ENCODE data around the gene TFPI.

TFPI gene

DNA sequence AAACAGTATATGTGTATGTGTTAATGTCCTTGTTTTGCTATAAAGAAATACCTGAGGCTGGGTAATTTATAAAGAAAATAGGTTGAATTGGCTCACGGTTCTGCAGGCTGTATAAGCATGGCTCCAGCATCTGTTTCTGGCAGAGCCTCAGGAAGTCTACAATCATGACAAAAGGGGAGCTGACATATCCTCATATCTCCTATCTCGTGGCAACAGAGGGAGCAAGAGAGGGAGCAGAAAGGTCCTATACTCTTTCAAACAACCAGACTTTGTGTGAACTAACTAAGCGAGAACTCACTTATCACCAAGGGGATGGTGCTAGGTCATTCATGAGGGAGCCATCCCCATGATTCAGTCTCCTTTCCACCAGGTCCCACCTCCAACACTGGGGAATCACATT, 119.2 kb downstream of the TFPI start:
- in situ Hi-C loops (cut with HindIII; ENCODE audit: low sequenced_read_pairs) = no loop called here
- H3K4me3 ChIP-seq (ENCODE audit: low read depth, low read length) = no peak overlapping the region
- no peak for DNase-seq (ENCODE audit: low read depth, low spot score)
- TF ChIP-seq, protein P1, sequence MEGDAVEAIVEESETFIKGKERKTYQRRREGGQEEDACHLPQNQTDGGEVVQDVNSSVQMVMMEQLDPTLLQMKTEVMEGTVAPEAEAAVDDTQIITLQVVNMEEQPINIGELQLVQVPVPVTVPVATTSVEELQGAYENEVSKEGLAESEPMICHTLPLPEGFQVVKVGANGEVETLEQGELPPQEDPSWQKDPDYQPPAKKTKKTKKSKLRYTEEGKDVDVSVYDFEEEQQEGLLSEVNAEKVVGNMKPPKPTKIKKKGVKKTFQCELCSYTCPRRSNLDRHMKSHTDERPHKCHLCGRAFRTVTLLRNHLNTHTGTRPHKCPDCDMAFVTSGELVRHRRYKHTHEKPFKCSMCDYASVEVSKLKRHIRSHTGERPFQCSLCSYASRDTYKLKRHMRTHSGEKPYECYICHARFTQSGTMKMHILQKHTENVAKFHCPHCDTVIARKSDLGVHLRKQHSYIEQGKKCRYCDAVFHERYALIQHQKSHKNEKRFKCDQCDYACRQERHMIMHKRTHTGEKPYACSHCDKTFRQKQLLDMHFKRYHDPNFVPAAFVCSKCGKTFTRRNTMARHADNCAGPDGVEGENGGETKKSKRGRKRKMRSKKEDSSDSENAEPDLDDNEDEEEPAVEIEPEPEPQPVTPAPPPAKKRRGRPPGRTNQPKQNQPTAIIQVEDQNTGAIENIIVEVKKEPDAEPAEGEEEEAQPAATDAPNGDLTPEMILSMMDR (IDR thresholded peaks at IDR 0.05; ENCODE audit: low read depth, low read length) = no peak

DNA sequence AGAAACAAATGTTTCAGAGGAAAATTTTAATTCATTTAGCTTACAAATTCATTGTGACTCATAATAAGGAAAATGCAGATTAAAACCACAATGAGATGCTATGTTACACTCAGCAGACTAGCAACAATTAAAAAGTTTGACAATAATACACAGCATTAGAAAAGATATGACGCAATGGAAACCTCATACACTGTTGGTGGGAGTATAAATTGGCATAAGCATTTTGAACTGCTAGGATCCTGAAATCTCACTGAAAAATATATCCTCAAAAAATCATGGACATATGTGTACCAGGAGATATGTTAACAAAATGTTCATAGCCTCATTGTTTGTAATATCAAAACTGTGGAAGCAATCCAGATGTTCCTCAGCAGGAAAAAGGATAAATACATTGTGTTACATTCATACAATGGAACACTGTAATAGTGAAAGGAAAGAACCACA, 119.9 kb downstream of the TFPI start:
- in situ Hi-C loops (cut with HindIII; ENCODE audit: low sequenced_read_pairs) = no loop called here
- peak; percentile 71 for DNase-seq (ENCODE audit: low read depth, low spot score)
- TF ChIP-seq, protein P1 (IDR thresholded peaks at IDR 0.05; ENCODE audit: low read depth, low read length) = no peak
- H3K4me3 ChIP-seq (ENCODE audit: low read depth, low read length) = no peak overlapping the region

DNA sequence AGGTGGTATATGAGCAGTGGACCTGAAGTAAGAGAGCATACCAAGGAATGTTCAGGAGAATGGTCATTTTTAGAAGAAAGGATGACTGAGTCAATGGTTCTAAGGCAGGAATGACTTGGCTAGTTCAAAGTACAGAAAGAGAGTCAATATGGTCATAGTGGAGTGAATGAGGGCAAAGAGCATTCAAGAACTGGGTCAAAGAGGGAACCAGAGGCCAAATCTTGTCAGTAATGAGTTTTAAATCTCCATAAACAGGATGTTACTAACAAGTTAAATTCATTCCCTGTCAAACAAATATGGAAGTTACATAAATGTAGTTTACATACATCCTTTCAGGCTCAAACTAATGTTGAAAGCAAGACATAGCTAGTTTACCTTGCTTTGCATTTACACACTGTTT, 122.3 kb downstream of the TFPI start:
- in situ Hi-C loops (cut with HindIII; ENCODE audit: low sequenced_read_pairs) = no loop called here
- TF ChIP-seq, protein P1 (IDR thresholded peaks at IDR 0.05; ENCODE audit: low read depth, low read length) = no peak
- DNase-seq (ENCODE audit: low read depth, low spot score) = no peak
- no peak overlapping the region for H3K4me3 ChIP-seq (ENCODE audit: low read depth, low read length)

DNA sequence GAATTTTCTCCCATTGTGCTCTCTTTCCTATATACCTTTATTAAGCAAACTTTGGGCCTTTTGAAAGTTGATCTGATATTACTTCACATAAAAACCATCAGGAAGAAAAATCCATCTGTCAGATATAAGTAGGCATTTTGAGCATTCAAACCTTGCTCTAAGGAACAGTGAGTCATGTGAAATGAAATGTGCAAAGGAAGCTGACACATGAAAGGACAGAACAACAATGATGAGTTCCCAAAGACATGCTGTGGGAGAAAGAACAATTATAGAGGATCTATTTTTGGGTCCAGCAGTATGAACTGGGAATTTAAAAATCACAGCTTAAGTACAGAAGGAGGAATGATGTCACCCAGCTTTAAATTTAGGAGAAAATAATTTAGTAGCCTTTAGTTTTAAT, 124.2 kb downstream of the TFPI start:
- peak; percentile 84 for DNase-seq (ENCODE audit: low read depth, low spot score)
- TF ChIP-seq, protein P1 (IDR thresholded peaks at IDR 0.05; ENCODE audit: low read depth, low read length) = no peak
- H3K4me3 ChIP-seq (ENCODE audit: low read depth, low read length) = no peak overlapping the region
- in situ Hi-C loops (cut with HindIII; ENCODE audit: low sequenced_read_pairs) = no loop called here

DNA sequence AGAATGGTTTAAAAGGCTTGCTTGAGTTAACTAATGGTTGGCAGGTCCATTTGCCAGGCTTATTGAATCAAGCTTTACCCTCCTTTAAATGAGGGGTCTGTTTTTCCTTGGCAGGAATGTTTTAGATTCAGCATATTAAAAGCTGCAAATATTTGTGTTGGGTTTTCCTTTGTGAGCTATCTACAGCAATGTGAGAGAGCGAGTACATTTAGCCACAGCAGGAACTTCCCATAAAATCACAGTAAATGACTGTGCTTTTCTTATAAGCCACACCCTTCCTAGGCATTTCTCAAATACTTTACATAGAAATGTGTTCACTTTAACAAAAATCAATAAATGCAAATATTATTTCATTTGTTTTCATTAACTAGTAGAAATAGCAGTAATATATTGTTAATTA, 130.1 kb downstream of the TFPI start:
- DNase-seq (ENCODE audit: low read depth, low spot score) = no peak
- in situ Hi-C loops (cut with HindIII; ENCODE audit: low sequenced_read_pairs) = no loop called here
- TF ChIP-seq, protein P1 (IDR thresholded peaks at IDR 0.05; ENCODE audit: low read depth, low read length) = no peak

DNA sequence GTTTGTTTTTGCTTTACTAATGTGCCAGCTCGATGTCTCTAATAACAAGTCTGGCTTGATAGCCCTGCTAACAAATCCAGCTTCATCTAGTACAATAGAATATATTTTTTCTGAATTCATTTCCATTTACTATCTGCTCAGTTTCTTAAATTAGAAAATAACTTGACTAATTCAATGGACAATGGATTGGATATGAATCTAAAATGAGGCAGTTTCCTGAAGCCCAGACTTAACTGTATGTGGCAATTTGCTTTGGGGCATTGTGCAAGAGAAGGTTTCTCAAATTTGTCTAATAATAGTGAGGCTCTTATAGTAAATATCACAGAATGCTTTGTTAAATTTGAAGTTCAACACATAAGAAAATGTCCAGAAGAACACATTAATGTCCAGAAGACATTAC, 132.0 kb downstream of the TFPI start:
- in situ Hi-C loops (cut with HindIII; ENCODE audit: low sequenced_read_pairs) = no loop called here
- no peak for DNase-seq (ENCODE audit: low read depth, low spot score)

More for the DNA sequence above, 130.1 kb downstream of the TFPI start:
- H3K4me3 ChIP-seq (ENCODE audit: low read depth, low read length) = no peak overlapping the region

More for the DNA sequence above, 132.0 kb downstream of the TFPI start:
- no peak overlapping the region for H3K4me3 ChIP-seq (ENCODE audit: low read depth, low read length)
- TF ChIP-seq, protein P1 (IDR thresholded peaks at IDR 0.05; ENCODE audit: low read depth, low read length) = no peak
